Caco-2 (cell line): ENCODE measurements around the gene DDX31. TPM values are rescaled to one million over a fixed set of nuclear protein-coding genes. Genes with fewer than 3 reads are reported as not detected.

Source experiments
- BruUV-seq: library from RNA; stranded (reverse); fragments of 400-500 nt; replicated peaks from 2 replicates; lab custom pipeline; 2021; lab: Mats Ljungman, UMichigan
- CTCF ChIA-PET: fragments of 300-600 bp; sonication (Branson Sonifier 250); formaldehyde crosslinking; loops from one replicate; lab custom pipeline; 2022; ENCODE audit warnings: antibody characterized with exemption; lab: Charles Lee
- POLR2A ChIA-PET: fragments of 300-600 bp; sonication (Branson Sonifier 250); formaldehyde crosslinking; loops from one replicate; lab custom pipeline; 2022; ENCODE audit warnings: antibody characterized with exemption; lab: Charles Lee
- DNase-seq, 2 experiments: peaks; one replicate each; pipeline versions ENCODE4 v3.0.0 to v3.0.0-alpha.2; 2020 to 2022
- H3K27me3 ChIP-seq: replicated peaks from 2 replicates; pipeline ENCODE4 v1.6.0; 2011; ENCODE audit warnings: low read length; ENCODE audit not compliant: control insufficient read depth, insufficient read depth
- H3K36me3 ChIP-seq: 2 replicates; pipeline ENCODE4 v1.5.1; 2011; ENCODE audit warnings: low read length; ENCODE audit not compliant: control insufficient read depth, insufficient read depth
- H3K4me1 ChIP-seq: fragments of 250-450 bp; sonication (Bioruptor Pico); 2 replicates; pipeline ENCODE4 v1.5.1; 2020; ENCODE audit warnings: mild to moderate bottlenecking
- H3K4me3 ChIP-seq: 2 replicates; pipeline ENCODE4 v1.5.1; 2011; ENCODE audit warnings: low read depth, mild to moderate bottlenecking, control low read depth, low read length
- H3K9me3 ChIP-seq: fragments of 250-450 bp; sonication (Bioruptor Pico); 2 replicates; pipeline ENCODE4 v1.5.1; 2020; ENCODE audit warnings: mild to moderate bottlenecking, moderate library complexity
- H3K27ac Mint-ChIP-seq: one replicate; pipeline ENCODE4 v1.8.0; 2022; ENCODE audit warnings: mixed read lengths; ENCODE audit not compliant: unreplicated experiment
- H3K27me3 Mint-ChIP-seq: one replicate; pipeline ENCODE4 v1.8.0; 2022; ENCODE audit warnings: mixed read lengths; ENCODE audit not compliant: insufficient read depth, unreplicated experiment
- H3K36me3 Mint-ChIP-seq: one replicate; pipeline ENCODE4 v1.8.0; 2022; ENCODE audit warnings: mild to moderate bottlenecking, mixed read lengths; ENCODE audit not compliant: insufficient read depth, unreplicated experiment
- H3K4me1 Mint-ChIP-seq: one replicate; pipeline ENCODE4 v1.8.0; 2022; ENCODE audit warnings: low read depth, mixed read lengths; ENCODE audit not compliant: unreplicated experiment
- H3K4me3 Mint-ChIP-seq: one replicate; pipeline ENCODE4 v1.8.0; 2022; ENCODE audit warnings: mild to moderate bottlenecking, moderate library complexity, mixed read lengths; ENCODE audit not compliant: unreplicated experiment
- H3K9me3 Mint-ChIP-seq: one replicate; pipeline ENCODE4 v1.8.0; 2022; ENCODE audit warnings: mixed read lengths; ENCODE audit not compliant: unreplicated experiment
- intact Hi-C: fragments of 100-400 bp; cut with micrococcal nuclease; formaldehyde crosslinking; loops from one replicate; pipeline ENCODE4 v1.10.0; 2022; ENCODE audit not compliant: unreplicated experiment
- total RNA-seq: library from RNA; stranded (reverse); gene quantifications from 2 replicates; pipeline ENCODE4 v1.2.3, GENCODE V29; 2022
- TF ChIP-seq, protein P1 (sequence below), 2 experiments: fragments of 200-600 bp in 1 of 2; IDR thresholded peaks; 1 replicate in 1 of 2; 2 replicates in 1 of 2; pipeline versions ENCODE4 v1.5.1 to v1.8.0; 2011 to 2022; ENCODE audit warnings: antibody characterized with exemption in 1 of 2, control low read depth in 1 of 2, inconsistent platforms in 1 of 2, low read depth in 1 of 2, low read length in 1 of 2, mild to moderate bottlenecking in 1 of 2, moderate library complexity in 1 of 2; ENCODE audit not compliant: insufficient read depth in 1 of 2, severe bottlenecking in 1 of 2, unreplicated experiment in 1 of 2

Gene DDX31
- total RNA-seq, 1 experiment from 2014 or later, result 23.1 TPM

DNA sequence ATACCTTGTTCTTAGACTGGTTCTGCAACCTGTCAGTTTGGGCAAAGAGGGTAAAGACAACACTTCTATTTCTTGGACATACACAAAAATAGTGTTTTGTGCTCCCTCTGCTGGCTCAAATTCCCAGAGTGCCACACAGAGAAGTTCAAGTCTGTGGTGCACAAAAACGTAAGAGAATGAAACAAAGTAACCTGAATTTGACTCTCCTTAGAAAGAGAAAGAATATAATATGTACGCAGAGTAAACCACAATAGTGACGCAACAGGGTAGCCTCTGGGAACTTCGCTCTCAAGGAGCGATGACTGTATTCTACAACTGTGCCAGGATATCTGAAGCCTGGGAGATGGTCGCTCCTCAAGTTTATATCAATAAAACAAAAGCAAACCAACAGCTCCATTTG, 18.5 kb downstream of the DDX31 start:
- Histone ChIP-seq H3K9me3 (no peaks in the 10 kb centered on the region), H3K4me3 (no peak overlapping the region), H3K27me3 (no peaks in the 10 kb centered on the region), H3K4me1 (no peaks in the 10 kb centered on the region), H3K36me3 (peaks cover 6% of the 10 kb centered on the region)
- no peaks in the 10 kb centered on the region for H3K27me3 Mint-ChIP-seq
- H3K9me3 Mint-ChIP-seq, result no peaks in the 10 kb centered on the region
- TF ChIP-seq, protein P1, sequence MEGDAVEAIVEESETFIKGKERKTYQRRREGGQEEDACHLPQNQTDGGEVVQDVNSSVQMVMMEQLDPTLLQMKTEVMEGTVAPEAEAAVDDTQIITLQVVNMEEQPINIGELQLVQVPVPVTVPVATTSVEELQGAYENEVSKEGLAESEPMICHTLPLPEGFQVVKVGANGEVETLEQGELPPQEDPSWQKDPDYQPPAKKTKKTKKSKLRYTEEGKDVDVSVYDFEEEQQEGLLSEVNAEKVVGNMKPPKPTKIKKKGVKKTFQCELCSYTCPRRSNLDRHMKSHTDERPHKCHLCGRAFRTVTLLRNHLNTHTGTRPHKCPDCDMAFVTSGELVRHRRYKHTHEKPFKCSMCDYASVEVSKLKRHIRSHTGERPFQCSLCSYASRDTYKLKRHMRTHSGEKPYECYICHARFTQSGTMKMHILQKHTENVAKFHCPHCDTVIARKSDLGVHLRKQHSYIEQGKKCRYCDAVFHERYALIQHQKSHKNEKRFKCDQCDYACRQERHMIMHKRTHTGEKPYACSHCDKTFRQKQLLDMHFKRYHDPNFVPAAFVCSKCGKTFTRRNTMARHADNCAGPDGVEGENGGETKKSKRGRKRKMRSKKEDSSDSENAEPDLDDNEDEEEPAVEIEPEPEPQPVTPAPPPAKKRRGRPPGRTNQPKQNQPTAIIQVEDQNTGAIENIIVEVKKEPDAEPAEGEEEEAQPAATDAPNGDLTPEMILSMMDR (IDR thresholded peaks at IDR 0.05; ENCODE audit: insufficient read depth in 1 of 2, low read depth in 1 of 2, low read length in 1 of 2, severe bottlenecking in 1 of 2, unreplicated experiment in 1 of 2), result peak; percentile 50 to 52
- no peak overlapping the region for H3K27ac Mint-ChIP-seq
- peaks cover 68% of the 10 kb centered on the region for H3K36me3 Mint-ChIP-seq
- H3K4me1 Mint-ChIP-seq, result no peaks in the 10 kb centered on the region
- no TSS peak for BruUV-seq
- ChIA-PET CTCF (no interaction called here), POLR2A (no interaction called here)
- DNase-seq, result peak in 1 of 2 experiments; percentile 43
- intact Hi-C loops, result loop anchor here (2.0 kb wide), 1 partner anchor 240 kb away; the partner anchor contains the start of gene CFAP77
- H3K4me3 Mint-ChIP-seq, result no peak overlapping the region

- H3K4me3 ChIP-seq, result no peak overlapping the region
- Mint-ChIP-seq H3K27me3 (no peaks in the 10 kb centered on the region), H3K36me3 (peaks cover 74% of the 10 kb centered on the region), H3K4me3 (no peak overlapping the region), H3K9me3 (no peaks in the 10 kb centered on the region), H3K27ac (no peak overlapping the region), H3K4me1 (no peaks in the 10 kb centered on the region)
- H3K36me3 ChIP-seq, result peaks cover 6% of the 10 kb centered on the region
- DNase-seq, result no peak
- H3K4me1 ChIP-seq, result no peaks in the 10 kb centered on the region
- intact Hi-C loops, result no loop called here
- ChIA-PET POLR2A (no interaction called here), CTCF (no interaction called here)
- no TSS peak for BruUV-seq
- no peaks in the 10 kb centered on the region for H3K27me3 ChIP-seq
- TF ChIP-seq, protein P1 (IDR thresholded peaks at IDR 0.05; ENCODE audit: insufficient read depth in 1 of 2, low read depth in 1 of 2, low read length in 1 of 2, severe bottlenecking in 1 of 2, unreplicated experiment in 1 of 2), result no peak
- H3K9me3 ChIP-seq, result no peaks in the 10 kb centered on the region
Measured at GRCh38 chr9:132648685-132649084, 21.1 kb downstream of the DDX31 start.

DNA sequence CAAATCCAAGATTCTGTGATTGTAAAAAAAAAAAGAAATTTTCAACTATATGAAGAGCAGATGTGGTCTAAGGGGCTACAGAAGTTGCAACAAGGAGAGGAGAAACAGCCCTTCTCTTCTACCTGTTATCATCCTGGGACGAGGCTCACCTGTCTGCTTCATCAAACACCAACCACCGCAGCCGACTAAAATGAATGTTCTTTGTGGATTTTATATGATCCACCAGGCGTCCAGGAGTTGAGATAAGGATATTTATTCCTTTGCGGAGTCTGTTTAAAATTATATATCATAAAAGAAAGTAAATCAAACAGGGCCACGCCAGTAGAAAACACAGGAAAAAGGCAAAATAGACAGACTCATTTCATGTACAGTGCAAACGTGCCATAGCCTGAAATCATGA, 21.5 kb downstream of the DDX31 start:
- H3K27ac Mint-ChIP-seq, result no peak overlapping the region
- ChIA-PET CTCF (no interaction called here), POLR2A (no interaction called here)
- Histone ChIP-seq H3K36me3 (peaks cover 6% of the 10 kb centered on the region), H3K4me3 (no peak overlapping the region), H3K27me3 (no peaks in the 10 kb centered on the region), H3K9me3 (no peaks in the 10 kb centered on the region), H3K4me1 (no peaks in the 10 kb centered on the region)
- intact Hi-C loops, result no loop called here
- BruUV-seq, result no TSS peak
- TF ChIP-seq, protein P1 (IDR thresholded peaks at IDR 0.05; ENCODE audit: insufficient read depth in 1 of 2, low read depth in 1 of 2, low read length in 1 of 2, severe bottlenecking in 1 of 2, unreplicated experiment in 1 of 2), result no peak
- no peak for DNase-seq
- no peaks in the 10 kb centered on the region for H3K9me3 Mint-ChIP-seq
- no peaks in the 10 kb centered on the region for H3K4me1 Mint-ChIP-seq
- no peaks in the 10 kb centered on the region for H3K27me3 Mint-ChIP-seq
- no peak overlapping the region for H3K4me3 Mint-ChIP-seq
- peaks cover 78% of the 10 kb centered on the region for H3K36me3 Mint-ChIP-seq
